Stomach (tissue), 9 donors: Measurements from ENCODE around the gene SMAP2. TPM values are rescaled to one million over a fixed set of nuclear protein-coding genes. Genes with fewer than 3 reads are reported as not detected.
A peak's percentile ranks its signal among the peaks of the same experiment; 100 is the strongest.

Experiments used
- DNase-seq, 2 donors: peaks; one replicate each; pipeline versions ENCODE4 v3.0.0 to v3.0.0-alpha.2; 2013 to 2019
- H3K27ac ChIP-seq, 5 donors: fragments of 200-600 bp in 4 of 5; sonication (generic) in 4 of 5; one replicate each; pipeline ENCODE4 v1.5.1; 2013 to 2019; ENCODE audit warnings: mild to moderate bottlenecking in 1 of 5, moderate library complexity in 1 of 5
- H3K27me3 ChIP-seq, 3 donors: fragments of 200-600 bp; sonication (generic); one replicate each; pipeline ENCODE4 v1.5.1; 2017 to 2019; ENCODE audit warnings: mixed run types in 1 of 3
- H3K36me3 ChIP-seq, 4 donors: fragments of 200-600 bp; sonication (generic); 1 replicate in 3 of 4; 2 replicates in 1 of 4; pipeline ENCODE4 v1.5.1; 2016 to 2019
- H3K4me1 ChIP-seq, 4 donors: fragments of 200-600 bp; sonication (generic); one replicate each; pipeline ENCODE4 v1.5.1; 2016 to 2019
- H3K4me3 ChIP-seq, 4 donors: fragments of 200-600 bp; sonication (generic) in 3 of 4; one replicate each; pipeline ENCODE4 v1.5.1; 2016 to 2019; ENCODE audit warnings: mild to moderate bottlenecking in 1 of 4
- H3K9me3 ChIP-seq, 4 donors: fragments of 200-600 bp; sonication (generic); one replicate each; pipeline ENCODE4 v1.5.1; 2016 to 2019
- CTCF ChIP-seq, 7 experiments: fragments of 450-650 bp in 4 of 7; fragments of 200-600 bp in 3 of 7; sonication (generic) in 3 of 7; IDR thresholded peaks; one replicate each; pipeline ENCODE4 v1.5.1; 2016 to 2019; ENCODE audit warnings: antibody characterized with exemption in 7 of 7, control low read depth in 2 of 7, mild to moderate bottlenecking in 1 of 7
- EP300 ChIP-seq: sonication (generic); formaldehyde crosslinking; IDR thresholded peaks from one replicate; pipeline ENCODE4 v1.6.1; 2017; ENCODE audit warnings: antibody characterized with exemption
- POLR2A ChIP-seq, 4 donors: fragments of 450-650 bp; IDR thresholded peaks; one replicate each; pipeline ENCODE4 v1.6.1; 2016; ENCODE audit warnings: antibody characterized with exemption in 4 of 4, control low read depth in 2 of 4, mild to moderate bottlenecking in 1 of 4, moderate library complexity in 1 of 4
- POLR2AphosphoS5 ChIP-seq, 3 donors: sonication (generic); formaldehyde crosslinking; IDR thresholded peaks; one replicate each; pipeline ENCODE4 v1.6.1; 2016; ENCODE audit warnings: antibody characterized with exemption in 3 of 3
- WGBS, 5 donors: extraction: QIAGEN DNeasy Blood & Tissue Kit in 3 of 5; methylation state at CpG; one replicate each; pipeline versions ENCODE4 v1.1.5 to v1.1.7; 2013 to 2018; 5-methylcytosine and 5-hydroxymethylcytosine counted together
- intact Hi-C: fragments of 100-400 bp; cut with DNase I; formaldehyde crosslinking; loops from one replicate; pipeline ENCODE4 v1.15.1; 2023; ENCODE audit warnings: low total_unique reads
- polyA plus RNA-seq, 3 donors: library from polyadenylated mRNA; stranded (reverse); fragments of 200-250 nt; gene quantifications; one replicate each; pipeline ENCODE4 v1.2.3, GENCODE V29; 2013
- total RNA-seq, 5 donors: library from RNA; depleted of rRNA; stranded (reverse); fragments of >200 nt; gene quantifications; one replicate each; pipeline versions ENCODE4 v1.1.0 to v1.2.3, GENCODE V29; 2014 to 2016
- donor health status: healthy with polysubstance abuse.
- donor health status: Bipolar disorder and iron deficiency.
- donor health status: healthy.

SMAP2 gene
- total and polyA plus RNA-seq, 8 donors, result 21.6 to 58.0 (median 31.8) TPM

- H3K9me3 ChIP-seq, result no peaks in the 10 kb centered on the region
- no peaks in the 10 kb centered on the region for H3K27me3 ChIP-seq
- peak overlapping the region in 4 of 5 donors; percentile 83 to 99 (median 88) for H3K27ac ChIP-seq
- intact Hi-C loops, result no loop called here
- H3K4me3 ChIP-seq, result no peak overlapping the region
- TF ChIP-seq CTCF (IDR thresholded peaks at IDR 0.05) (no peak), POLR2A (IDR thresholded peaks at IDR 0.05) (no peak), POLR2AphosphoS5 (IDR thresholded peaks at IDR 0.05) (no peak), EP300 (no peak)
- H3K4me1 ChIP-seq, result peaks cover 50 to 98% (median 75%) of the 10 kb centered on the region in 4 donors
- no peak for DNase-seq
- WGBS, 5 donors, result 84 to 93% (median 92%) methylated on average over 4 of the region's 4 CpGs
- peaks cover 0 to 6% (median 2%) of the 10 kb centered on the region in 4 donors for H3K36me3 ChIP-seq
Measured at GRCh38 chr1:40380817-40381216, 7.3 kb downstream of the SMAP2 start.

GRCh38 chr1:40381268-40382107 lies 8.0 kb downstream of the SMAP2 start:
- peaks cover 0 to 6% (median 2%) of the 10 kb centered on the region in 4 donors for H3K36me3 ChIP-seq
- no peak for TF ChIP-seq CTCF (IDR thresholded peaks at IDR 0.05)
- no peak for TF ChIP-seq POLR2A (IDR thresholded peaks at IDR 0.05)
- no peak for TF ChIP-seq EP300
- TF ChIP-seq POLR2AphosphoS5 (IDR thresholded peaks at IDR 0.05), result peak in 2 of 3 donors; percentile 34 to 50
- peak overlapping the region; percentile 53 to 99 (median 88) for H3K27ac ChIP-seq
- peaks cover 57 to 98% (median 77%) of the 10 kb centered on the region in 4 donors for H3K4me1 ChIP-seq
- DNase-seq, result no peak
- intact Hi-C loops, result no loop called here
- H3K4me3 ChIP-seq, result peak overlapping the region in 3 of 4 donors; percentile 5 to 11 (median 8)
- no peaks in the 10 kb centered on the region for H3K27me3 ChIP-seq
- 63 to 71% (median 66%) methylated on average over 7 of the region's 7 CpGs for WGBS, 5 donors
- no peaks in the 10 kb centered on the region for H3K9me3 ChIP-seq

GRCh38 chr1:40382108-40382460 lies 8.6 kb downstream of the SMAP2 start:
- intact Hi-C loops, result no loop called here
- Histone ChIP-seq H3K4me1 (peaks cover 63 to 100% (median 79%) of the 10 kb centered on the region in 4 donors), H3K9me3 (no peaks in the 10 kb centered on the region), H3K27me3 (no peaks in the 10 kb centered on the region), H3K36me3 (peaks cover 0 to 6% (median under 1%) of the 10 kb centered on the region in 4 donors), H3K4me3 (peak overlapping the region in 3 of 4 donors; percentile 5 to 11 (median 8)), H3K27ac (peak overlapping the region in 4 of 5 donors; percentile 83 to 99 (median 88))
- no peak for DNase-seq
- WGBS, 5 donors, result 84 to 92% (median 86%) methylated on average over 3 of the region's 3 CpGs
- TF ChIP-seq CTCF (IDR thresholded peaks at IDR 0.05), result no peak
- TF ChIP-seq POLR2A (IDR thresholded peaks at IDR 0.05), result no peak
- no peak for TF ChIP-seq POLR2AphosphoS5 (IDR thresholded peaks at IDR 0.05)
- no peak for TF ChIP-seq EP300

GRCh38 chr1:40382601-40383000 lies 9.1 kb downstream of the SMAP2 start:
- intact Hi-C loops, result no loop called here
- no peaks in the 10 kb centered on the region for H3K9me3 ChIP-seq
- TF ChIP-seq CTCF (IDR thresholded peaks at IDR 0.05) (peak in 1 of 7 experiments; percentile 17), POLR2A (IDR thresholded peaks at IDR 0.05) (no peak)
- H3K27me3 ChIP-seq, result no peaks in the 10 kb centered on the region
- H3K27ac ChIP-seq, result peak overlapping the region in 4 of 5 donors; percentile 83 to 99 (median 88)
- H3K4me3 ChIP-seq, result peak overlapping the region in 2 of 4 donors; percentile 8 to 40
- DNase-seq, result no peak
- peaks cover 68 to 100% (median 83%) of the 10 kb centered on the region in 4 donors for H3K4me1 ChIP-seq
- peaks cover 0 to 6% (median 0%) of the 10 kb centered on the region in 4 donors for H3K36me3 ChIP-seq
